ENCODE results near the gene HSD17B10.
A peak's percentile ranks its signal among the peaks of the same experiment; 100 is the strongest.
"Not testable (repeated sequence)": the region's sequence is repeated elsewhere in the genome, so short reads cannot be mapped to it uniquely, and the experiment has no call there.

HSD17B10 gene

DNA sequence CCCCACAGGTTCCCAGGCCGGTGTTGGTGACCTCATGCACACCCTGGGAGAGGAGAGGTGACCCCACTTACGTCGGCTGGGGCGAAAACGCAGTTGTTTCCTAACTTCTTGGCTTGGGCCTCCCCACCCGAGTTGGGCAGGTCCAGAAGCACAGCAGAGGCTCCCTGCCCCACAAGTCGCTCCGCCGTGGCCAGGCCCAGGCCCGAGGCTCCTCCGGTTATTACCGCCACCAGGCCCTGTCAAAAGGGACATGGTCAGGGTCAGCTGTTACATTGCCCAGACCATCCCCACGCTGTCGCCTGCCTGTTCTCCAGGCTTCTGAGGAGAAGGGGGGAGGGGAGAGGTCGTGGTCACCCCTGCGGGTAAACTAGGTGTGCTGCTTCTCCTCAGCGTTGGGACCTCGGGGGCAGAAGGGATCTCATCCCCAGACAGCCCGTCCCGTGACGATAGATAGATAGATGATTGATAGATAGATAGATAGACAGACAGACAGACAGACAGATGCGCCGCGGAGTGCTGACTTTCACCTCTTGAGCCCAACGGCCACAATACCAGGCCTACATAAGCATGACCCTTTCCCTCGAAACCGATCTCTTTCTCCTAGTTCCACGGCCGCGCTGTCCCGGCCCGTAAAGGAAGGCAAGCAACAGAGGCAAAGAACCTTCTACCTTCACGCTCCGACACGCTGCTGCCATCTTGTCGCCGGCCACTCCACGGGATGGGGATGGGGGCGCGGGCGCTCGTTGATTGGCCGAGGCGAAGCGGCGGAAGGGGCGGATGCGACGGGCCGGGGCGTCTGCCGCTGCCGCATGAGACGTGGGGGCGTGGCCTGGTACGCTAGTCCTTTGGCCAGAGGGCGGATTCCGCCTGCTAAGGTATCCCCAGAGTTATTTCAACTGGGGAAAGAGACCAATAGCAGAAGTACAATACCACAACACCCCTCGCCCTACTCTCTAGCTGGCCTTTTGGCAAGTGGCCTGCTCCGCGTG is at the start of gene HSD17B10:
Gene HSD17B10, minus strand, starts transcription at position 720 of the 989 bp plus-strand sequence. Its CDS starts 25 bp downstream, at position 695.
- DNase-seq = peak; percentile 68

DNA sequence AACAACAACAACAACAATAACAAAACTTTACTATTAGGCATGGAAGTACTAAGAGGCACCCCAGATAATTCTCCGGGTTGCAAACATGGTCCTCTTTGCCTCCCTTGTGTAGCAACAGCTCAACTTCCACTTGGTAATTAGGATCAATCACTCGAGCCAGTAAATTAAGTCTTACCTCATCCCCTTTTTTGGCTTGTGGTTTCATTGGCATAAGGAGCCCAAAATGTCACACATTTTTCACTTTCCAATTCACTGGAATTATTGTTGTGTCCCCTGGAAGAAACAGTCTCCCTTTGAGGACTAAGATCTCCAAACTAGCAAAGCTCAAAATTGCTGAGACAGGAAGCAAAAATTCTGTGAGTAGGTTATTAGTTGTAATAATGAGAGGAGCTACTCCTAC is 49.2 kb upstream of the HSD17B10 start:
- no peak for DNase-seq

DNA sequence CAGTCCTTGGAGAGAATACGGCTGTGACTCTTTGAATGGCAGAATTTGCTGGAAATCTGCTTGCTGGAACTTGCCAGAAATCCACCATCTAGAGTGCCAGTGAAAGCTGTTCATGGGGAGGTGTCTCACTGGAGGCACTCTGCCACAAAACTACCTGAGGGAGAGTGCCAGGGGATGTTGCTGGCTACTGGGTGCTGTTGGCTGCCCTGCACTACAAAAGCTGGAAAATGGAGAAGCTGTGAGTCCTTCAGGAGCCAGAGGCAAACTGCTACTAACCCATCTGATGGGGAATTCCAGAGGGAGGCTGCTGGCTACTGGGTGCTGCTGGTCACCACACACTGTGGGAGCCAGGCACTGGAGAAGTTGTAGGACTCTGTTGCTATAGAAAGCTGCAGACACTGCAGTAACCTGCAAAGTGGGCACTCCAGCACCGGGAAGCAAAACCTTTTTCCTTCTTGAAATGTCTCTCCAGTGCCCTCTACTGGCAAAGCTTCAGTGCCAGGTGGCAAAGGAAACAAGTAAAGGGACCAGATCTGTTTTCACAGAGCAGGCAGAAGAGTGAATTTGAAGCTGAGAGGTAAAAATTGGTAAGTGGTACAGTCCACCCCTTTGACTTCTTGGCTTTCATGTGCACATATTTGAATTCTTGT is 47.8 kb upstream of the HSD17B10 start:
- DNase-seq = peak; percentile 5

GRCh38 chrX:53481093-53481492 is 46.9 kb upstream of the HSD17B10 start:
- DNase-seq = no peak

DNA sequence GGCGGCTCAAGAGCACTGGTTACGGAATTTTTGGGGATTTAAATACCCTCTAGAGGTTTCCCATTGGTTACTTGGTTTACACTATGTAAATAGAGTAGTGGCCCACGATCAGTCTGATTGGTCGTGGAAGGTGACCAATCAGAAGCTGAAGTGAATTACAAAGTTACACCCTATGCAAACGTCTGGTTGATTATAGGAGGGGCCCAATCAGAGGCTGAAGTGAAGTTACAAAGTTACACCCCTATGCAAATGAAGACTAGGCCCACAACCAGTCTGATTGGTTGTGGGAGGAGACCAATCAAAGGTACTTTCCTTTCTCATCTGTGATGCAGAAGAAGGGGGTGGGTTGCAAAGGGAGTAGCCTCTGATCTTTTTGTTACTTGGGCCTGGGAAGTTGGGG is 45.1 kb upstream of the HSD17B10 start:
- DNase-seq = no peak

GRCh38 chrX:53476371-53476770 is 42.2 kb upstream of the HSD17B10 start:
- DNase-seq = no peak

- peak; percentile 68 for DNase-seq
Measured at GRCh38 chrX:53474707-53475106, 40.5 kb upstream of the HSD17B10 start.

DNA sequence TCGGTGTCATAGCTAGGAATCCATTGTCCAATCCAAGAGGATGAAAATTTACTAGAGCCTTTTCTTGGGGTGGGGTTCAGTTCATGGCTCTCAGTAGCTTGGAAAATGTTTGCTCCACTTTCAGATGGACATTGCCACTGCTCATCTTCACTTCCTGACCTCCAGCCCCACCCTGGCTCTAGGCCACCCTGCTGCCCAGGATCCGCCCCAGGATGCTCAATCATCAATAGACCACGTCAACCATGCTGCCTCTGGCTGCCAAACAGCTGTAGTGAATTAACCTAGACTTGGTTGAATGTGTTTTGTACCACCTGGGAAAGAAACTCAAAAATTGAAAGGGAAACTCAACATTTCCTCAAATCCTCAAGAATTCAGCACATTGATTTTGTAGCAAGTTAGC is 37.2 kb upstream of the HSD17B10 start:
- no peak for DNase-seq

DNA sequence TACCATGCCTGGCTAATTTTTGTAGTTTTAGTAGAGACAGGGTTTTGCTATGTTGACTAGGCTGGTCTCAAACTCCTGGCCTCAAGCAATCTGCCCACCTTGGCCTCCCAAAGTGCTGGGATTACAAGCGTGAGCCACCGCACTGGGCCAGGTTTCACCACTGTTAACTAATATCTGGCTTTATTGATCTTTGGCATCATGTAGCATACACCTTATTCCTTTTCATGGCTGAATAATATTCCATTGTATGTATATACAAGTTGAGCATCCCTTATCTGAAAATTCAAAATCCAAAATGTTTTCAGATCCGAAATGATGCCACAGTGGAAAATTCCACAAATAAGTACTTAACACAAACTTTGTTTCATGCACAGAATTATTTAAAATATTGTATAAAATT is 34.5 kb upstream of the HSD17B10 start:
- not testable (repeated sequence) for DNase-seq

DNA sequence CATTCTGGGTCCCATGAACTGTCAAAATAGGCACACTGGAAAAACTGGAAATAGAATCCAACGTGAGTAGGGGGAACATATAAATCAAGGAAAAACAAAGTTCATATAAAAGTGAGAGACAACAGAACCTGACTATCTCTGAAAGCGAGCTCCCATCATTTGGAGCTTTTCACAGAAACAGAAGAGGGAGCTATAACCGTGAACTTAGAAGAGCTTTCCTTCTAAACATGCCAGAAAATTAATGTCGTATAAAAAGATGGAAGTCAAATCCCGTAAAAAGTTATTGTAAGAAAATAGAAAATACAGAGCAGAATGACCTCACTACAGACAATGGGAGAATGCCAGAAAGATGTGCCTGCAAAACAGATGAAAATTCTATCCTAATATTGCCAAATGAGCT is 23.9 kb upstream of the HSD17B10 start:
- DNase-seq = no peak

GRCh38 chrX:53456254-53456653 is 22.1 kb upstream of the HSD17B10 start:
- DNase-seq = no peak

GRCh38 chrX:53452812-53453211 is 18.6 kb upstream of the HSD17B10 start:
- no peak for DNase-seq

- no peak for DNase-seq
Measured at GRCh38 chrX:53449632-53450031, 15.5 kb upstream of the HSD17B10 start.

DNA sequence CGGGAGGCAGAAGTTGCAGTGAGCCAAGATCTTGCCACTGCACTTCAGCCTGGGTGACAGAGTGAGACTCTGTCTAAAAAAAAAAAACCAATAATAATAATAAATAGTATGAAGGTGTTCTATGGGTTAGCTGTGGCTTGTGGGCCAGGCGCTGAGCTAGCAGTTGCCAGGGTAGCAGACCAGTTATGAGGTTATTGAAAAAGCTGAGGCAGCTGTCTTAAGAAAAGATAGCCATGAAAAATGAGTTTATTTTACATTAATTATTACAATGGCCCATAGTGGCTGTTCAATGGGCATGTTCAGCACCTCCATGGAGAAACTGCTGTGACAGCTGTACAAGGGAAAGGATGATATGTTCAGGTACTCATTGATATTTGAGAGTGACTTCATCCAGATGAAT is 13.3 kb upstream of the HSD17B10 start:
- no peak for DNase-seq

- no peak for DNase-seq
Measured at GRCh38 chrX:53445977-53446376, 11.8 kb upstream of the HSD17B10 start.

DNA sequence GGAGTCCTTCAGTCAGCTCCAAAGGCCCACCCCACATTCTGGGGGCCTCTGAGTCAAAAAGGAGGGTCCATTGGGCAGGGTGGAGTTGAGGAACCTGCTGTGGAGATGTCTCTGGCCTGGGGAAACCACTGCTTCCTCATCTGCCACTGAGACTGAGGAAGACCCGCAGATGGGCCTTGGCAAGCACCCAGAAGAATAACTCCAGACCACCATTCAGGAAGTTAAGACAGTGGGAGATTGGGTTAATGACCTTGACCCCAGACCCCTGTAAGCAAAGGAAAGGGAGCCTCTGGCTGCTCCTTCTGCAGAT is 8.1 kb upstream of the HSD17B10 start:
- DNase-seq = peak; percentile 38

DNA sequence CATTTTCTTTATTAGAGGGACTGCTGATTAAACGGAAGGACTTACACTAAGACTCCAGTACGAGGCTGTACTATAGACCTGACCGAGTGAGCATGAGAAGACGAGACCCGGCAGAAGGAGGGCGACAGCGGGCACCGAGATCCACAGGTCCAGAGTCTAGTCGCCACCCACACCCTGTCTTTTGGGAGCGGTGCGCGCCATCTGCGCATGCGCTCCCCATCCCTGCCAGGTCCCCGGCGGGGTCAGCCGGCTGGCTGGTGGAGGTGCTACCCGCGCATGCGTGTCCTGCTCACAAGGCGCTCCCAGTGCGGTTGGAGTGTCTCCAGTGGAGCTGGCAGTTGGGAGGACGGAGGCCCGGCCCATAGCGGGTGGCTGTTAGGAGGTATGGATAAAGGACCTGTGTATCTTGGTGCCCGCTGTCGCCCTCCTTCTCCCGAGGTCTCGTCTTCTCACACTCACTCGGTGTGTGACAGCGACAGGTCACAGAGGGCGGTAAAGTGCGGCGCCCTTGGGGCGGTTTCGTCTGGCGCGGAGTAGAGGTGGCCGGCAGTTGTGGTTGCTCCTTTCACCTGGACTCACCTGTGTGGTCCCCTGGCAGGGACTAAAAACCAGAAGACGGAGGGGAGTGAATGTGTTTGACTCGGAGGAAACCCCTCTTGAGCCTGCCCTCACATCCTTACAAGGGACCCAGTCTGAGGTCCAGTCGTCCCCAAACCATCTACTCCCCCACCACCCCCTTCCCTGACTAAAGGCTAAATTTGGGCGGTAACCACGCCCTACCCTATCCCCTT is 7.6 kb upstream of the HSD17B10 start:
- DNase-seq = peak; percentile 53

GRCh38 chrX:53440621-53441517 is 6.7 kb upstream of the HSD17B10 start:
- peak; percentile 44 for DNase-seq

GRCh38 chrX:53440101-53440500 is 5.9 kb upstream of the HSD17B10 start:
- peak; percentile 4 for DNase-seq

- no peak for DNase-seq
Measured at GRCh38 chrX:53438832-53439230, 4.7 kb upstream of the HSD17B10 start.

DNA sequence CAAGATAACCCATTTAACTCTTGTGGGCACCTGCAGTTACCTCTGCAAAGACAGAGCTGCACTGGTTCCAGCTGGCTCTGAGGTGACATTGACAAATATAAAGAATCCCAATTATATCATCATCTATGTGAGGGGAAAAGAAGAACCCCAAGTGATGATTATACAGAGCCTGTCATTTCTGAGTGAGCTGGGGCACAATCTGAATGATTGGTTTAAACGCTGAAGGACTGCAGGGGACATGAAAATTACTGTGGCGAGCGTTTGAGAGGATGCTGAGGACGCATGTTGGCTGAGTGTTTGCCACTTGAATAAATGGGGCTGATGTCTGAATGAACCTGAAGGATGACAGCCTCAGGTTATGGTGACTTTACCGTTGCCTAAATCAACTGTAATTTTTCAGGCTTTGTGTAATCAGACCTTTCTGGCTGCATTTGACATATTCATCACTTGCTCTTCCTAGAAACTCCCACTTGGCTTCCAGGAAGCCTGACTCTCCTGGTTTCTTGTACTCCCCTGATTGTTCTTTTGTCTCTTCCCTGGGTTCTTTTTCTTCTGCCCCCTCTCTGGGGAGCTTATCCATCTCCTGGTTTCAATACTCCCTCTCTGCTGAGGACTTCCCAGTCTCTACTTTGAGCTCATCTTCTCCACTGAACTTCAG is 4.1 kb upstream of the HSD17B10 start:
- no peak for DNase-seq

DNA sequence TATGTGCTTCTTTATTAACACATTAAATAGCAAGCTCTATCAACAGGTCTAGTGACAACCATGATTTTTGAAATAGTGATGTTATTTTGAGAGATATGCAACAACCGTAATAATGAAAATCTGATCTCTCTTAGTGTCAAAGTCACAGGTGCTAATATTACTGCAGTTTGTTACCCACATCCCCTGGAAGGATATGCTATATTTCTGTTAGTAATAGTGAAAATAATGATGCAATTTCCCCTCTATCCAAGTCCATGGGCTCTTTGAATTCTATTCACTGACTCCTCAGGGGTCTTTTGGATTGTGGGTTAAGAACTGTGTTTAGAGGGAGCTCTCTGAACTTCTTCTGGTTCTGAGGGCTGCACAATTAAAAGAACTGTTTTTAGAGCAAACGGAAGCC is 3.0 kb upstream of the HSD17B10 start:
- no peak for DNase-seq

Measured in GF-D8 (cell line).